Gastrocnemius medialis (tissue), 4 donors: Measurements from ENCODE around the gene ABCF3.

Experiments used
- CTCF ChIP-seq, 5 experiments: fragments of 450-650 bp in 3 of 5; fragments of 200-600 bp in 2 of 5; sonication (generic) in 2 of 5; IDR thresholded peaks in 4 of 5; conservative IDR thresholded peaks in 1 of 5; 1 replicate in 4 of 5; 2 replicates in 1 of 5; pipeline ENCODE4 v1.5.1; 2016 to 2019; ENCODE audit warnings: antibody characterized with exemption in 5 of 5, mild to moderate bottlenecking in 3 of 5, moderate library complexity in 3 of 5
- POLR2A ChIP-seq, 2 donors: fragments of 450-650 bp; IDR thresholded peaks; one replicate each; pipeline ENCODE4 v1.6.1; 2017; ENCODE audit warnings: antibody characterized with exemption in 2 of 2, mild to moderate bottlenecking in 2 of 2, moderate library complexity in 2 of 2

GRCh38 chr3:184234671-184235380 is 48.8 kb downstream of the ABCF3 start:
- TF ChIP-seq CTCF (IDR thresholded peaks at IDR 0.05 in 4 of 5, conservative IDR thresholded peaks at IDR 0.05 in 1 of 5) (no peak), POLR2A (IDR thresholded peaks at IDR 0.05) (no peak)
